Naive B cell (primary cell): ENCODE data around the gene GREM2. TPM values are rescaled to one million over a fixed set of nuclear protein-coding genes. Genes with fewer than 3 reads are reported as not detected.
A peak's percentile ranks its signal among the peaks of the same experiment; 100 is the strongest.

Source experiments
- ATAC-seq, 2 donors: fragments of 150-1000 bp; cut with Tn5 transposase; 2 replicates each; pipeline ENCODE4 v1.10.0; 2021; ENCODE audit warnings: low read depth in 2 of 2, mild to moderate bottlenecking in 2 of 2, moderate library complexity in 2 of 2
- DNase-seq: peaks from one replicate; pipeline ENCODE4 v3.0.0; 2022
- H3K27ac Mint-ChIP-seq, 6 donors: one replicate each; pipeline ENCODE4 v1.8.0; 2020 to 2022; ENCODE audit warnings: mild to moderate bottlenecking in 6 of 6, mixed read lengths in 6 of 6, moderate library complexity in 5 of 6, inconsistent platforms in 2 of 6
- H3K27me3 Mint-ChIP-seq, 3 donors: one replicate each; pipeline ENCODE4 v1.8.0; 2021 to 2022; ENCODE audit warnings: mixed read lengths in 3 of 3, mild to moderate bottlenecking in 1 of 3
- H3K36me3 Mint-ChIP-seq, 2 donors: one replicate each; pipeline ENCODE4 v1.8.0; 2020 to 2022; ENCODE audit warnings: mixed read lengths in 2 of 2, inconsistent platforms in 1 of 2, mild to moderate bottlenecking in 1 of 2
- H3K4me1 Mint-ChIP-seq, 3 donors: one replicate each; pipeline ENCODE4 v1.8.0; 2020 to 2022; ENCODE audit warnings: mixed read lengths in 3 of 3, inconsistent platforms in 1 of 3, mild to moderate bottlenecking in 1 of 3, moderate library complexity in 1 of 3
- H3K4me3 Mint-ChIP-seq, 8 donors: one replicate each; pipeline ENCODE4 v1.8.0; 2020 to 2022; ENCODE audit warnings: mild to moderate bottlenecking in 8 of 8, mixed read lengths in 8 of 8, moderate library complexity in 8 of 8, inconsistent platforms in 2 of 8
- H3K9me3 Mint-ChIP-seq, 7 donors: one replicate each; pipeline ENCODE4 v1.8.0; 2020 to 2022; ENCODE audit warnings: mixed read lengths in 7 of 7, mild to moderate bottlenecking in 5 of 7, inconsistent platforms in 2 of 7, moderate library complexity in 1 of 7
- polyA plus RNA-seq, 6 donors: library from polyadenylated mRNA; unstranded; fragments of 300-500 nt; fragmentation: Illumina TruSeq; gene quantifications; one replicate each; pipeline ENCODE4 v1.2.3, GENCODE V29; 2021; ENCODE audit warnings: low read depth in 6 of 6

Gene GREM2
- polyA plus RNA-seq, 6 donors from 2014 or later = not detected

DNA sequence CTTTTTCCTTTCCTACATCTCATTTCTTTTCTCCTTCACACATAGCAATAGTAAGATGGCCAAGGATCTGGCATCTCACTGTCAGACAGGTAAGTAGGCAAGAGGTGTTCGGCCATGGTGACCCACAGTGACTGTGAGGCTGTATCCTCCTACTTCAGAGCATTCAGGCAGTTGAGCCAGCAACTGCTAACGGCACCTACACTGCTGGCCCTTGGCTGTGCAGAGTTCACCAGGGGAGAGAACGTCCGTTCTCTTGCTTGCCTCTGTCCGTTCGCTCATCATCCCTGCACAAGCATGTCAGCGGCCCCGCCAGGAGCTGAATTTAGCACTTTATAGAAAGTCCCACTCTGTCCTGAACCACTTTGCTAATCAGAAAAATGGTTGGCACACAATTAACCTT is 113.6 kb downstream of the GREM2 start:
- no peak for DNase-seq
- H3K27ac Mint-ChIP-seq = no peak overlapping the region
- peaks cover 0 to 5% (median 0%) of the 10 kb centered on the region in 7 donors for H3K9me3 Mint-ChIP-seq
- H3K4me1 Mint-ChIP-seq = no peaks in the 10 kb centered on the region
- no peaks in the 10 kb centered on the region for H3K36me3 Mint-ChIP-seq
- no peak overlapping the region for H3K4me3 Mint-ChIP-seq
- ATAC-seq = no peak
- no peaks in the 10 kb centered on the region for H3K27me3 Mint-ChIP-seq

DNA sequence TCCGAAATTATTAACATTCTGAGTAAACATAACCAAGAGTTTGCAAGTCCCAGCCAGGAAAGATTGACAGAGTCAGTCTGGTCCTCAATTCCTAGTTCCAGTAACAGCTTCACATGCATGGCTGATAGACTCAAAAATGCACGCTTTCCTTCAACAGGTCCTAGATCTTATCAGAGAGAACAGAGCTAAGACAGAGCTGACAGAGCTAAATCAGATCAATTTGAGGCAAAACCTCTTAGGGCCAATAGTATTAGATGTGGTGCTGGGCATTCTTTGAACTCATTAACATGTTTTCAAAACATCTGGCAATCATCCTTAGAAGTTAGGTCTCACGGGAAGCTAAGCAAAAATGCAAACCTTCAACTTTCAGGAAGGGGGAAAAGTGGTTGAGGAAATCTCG is 114.0 kb downstream of the GREM2 start:
- no peaks in the 10 kb centered on the region for H3K36me3 Mint-ChIP-seq
- H3K9me3 Mint-ChIP-seq = peaks cover 0 to 5% (median 0%) of the 10 kb centered on the region in 7 donors
- no peak for DNase-seq
- no peak overlapping the region for H3K27ac Mint-ChIP-seq
- no peak for ATAC-seq
- no peaks in the 10 kb centered on the region for H3K27me3 Mint-ChIP-seq
- H3K4me3 Mint-ChIP-seq = no peak overlapping the region
- H3K4me1 Mint-ChIP-seq = no peaks in the 10 kb centered on the region

GRCh38 chr1:240496941-240497340 is 115.0 kb downstream of the GREM2 start:
- H3K36me3 Mint-ChIP-seq = no peaks in the 10 kb centered on the region
- peaks cover 0 to 6% (median 4%) of the 10 kb centered on the region in 3 donors for H3K27me3 Mint-ChIP-seq
- peaks cover 0 to 10% (median 2%) of the 10 kb centered on the region in 7 donors for H3K9me3 Mint-ChIP-seq
- H3K4me3 Mint-ChIP-seq = no peak overlapping the region
- ATAC-seq = no peak
- H3K4me1 Mint-ChIP-seq = no peaks in the 10 kb centered on the region
- no peak overlapping the region for H3K27ac Mint-ChIP-seq
- DNase-seq = no peak

GRCh38 chr1:240496356-240496755 is 115.6 kb downstream of the GREM2 start:
- H3K4me1 Mint-ChIP-seq = no peaks in the 10 kb centered on the region
- H3K36me3 Mint-ChIP-seq = no peaks in the 10 kb centered on the region
- DNase-seq (no peak), ATAC-seq (no peak)
- no peak overlapping the region for H3K27ac Mint-ChIP-seq
- peaks cover 0 to 11% (median 6%) of the 10 kb centered on the region in 3 donors for H3K27me3 Mint-ChIP-seq
- H3K4me3 Mint-ChIP-seq = no peak overlapping the region
- peaks cover 0 to 14% (median 3%) of the 10 kb centered on the region in 7 donors for H3K9me3 Mint-ChIP-seq

- DNase-seq (no peak), ATAC-seq (no peak)
- no peak overlapping the region for H3K4me3 Mint-ChIP-seq
- H3K36me3 Mint-ChIP-seq = no peaks in the 10 kb centered on the region
- peaks cover 5 to 11% (median 10%) of the 10 kb centered on the region in 3 donors for H3K27me3 Mint-ChIP-seq
- no peaks in the 10 kb centered on the region for H3K4me1 Mint-ChIP-seq
- H3K9me3 Mint-ChIP-seq = peaks cover 0 to 14% (median 3%) of the 10 kb centered on the region in 7 donors
- no peak overlapping the region for H3K27ac Mint-ChIP-seq
Measured at GRCh38 chr1:240495601-240496000, 116.4 kb downstream of the GREM2 start.

DNA sequence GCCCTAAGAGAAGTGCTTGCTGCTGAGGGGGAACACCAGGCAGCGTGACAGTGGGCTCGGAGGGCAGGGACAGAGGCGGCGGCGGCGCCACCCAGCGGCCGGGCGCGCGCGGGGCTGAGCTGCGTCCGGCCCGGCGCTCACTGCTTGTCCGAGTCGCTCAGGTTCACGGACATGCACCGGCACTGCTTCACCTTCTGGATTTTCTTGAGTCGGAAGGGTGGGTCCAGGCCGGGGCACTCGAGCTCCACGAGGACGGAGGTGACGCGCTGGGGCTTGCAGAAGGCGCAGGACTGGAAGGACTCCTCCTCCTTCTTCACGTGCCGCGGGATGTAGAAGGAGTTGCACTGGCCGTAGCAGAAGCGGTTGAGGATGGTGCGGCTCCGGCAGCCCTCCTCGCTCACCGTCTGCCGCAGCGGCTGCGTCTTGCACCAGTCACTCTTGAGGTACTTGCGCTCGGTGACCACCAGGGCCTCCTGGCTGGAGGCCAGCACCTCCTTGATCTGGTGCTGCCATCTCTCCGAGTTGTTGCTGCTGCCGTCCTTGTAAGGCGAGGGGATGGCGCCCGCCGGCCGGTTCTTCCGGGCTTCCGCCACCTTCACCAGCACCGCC is 119.0 kb downstream of the GREM2 start:
- no peaks in the 10 kb centered on the region for H3K36me3 Mint-ChIP-seq
- H3K27me3 Mint-ChIP-seq = peaks cover 5 to 11% (median 10%) of the 10 kb centered on the region in 3 donors
- DNase-seq = no peak
- H3K9me3 Mint-ChIP-seq = peaks cover 0 to 12% (median 3%) of the 10 kb centered on the region in 7 donors
- no peak overlapping the region for H3K27ac Mint-ChIP-seq
- ATAC-seq = no peak
- peak overlapping the region in 1 of 8 donors; percentile 33 for H3K4me3 Mint-ChIP-seq
- H3K4me1 Mint-ChIP-seq = no peaks in the 10 kb centered on the region

DNA sequence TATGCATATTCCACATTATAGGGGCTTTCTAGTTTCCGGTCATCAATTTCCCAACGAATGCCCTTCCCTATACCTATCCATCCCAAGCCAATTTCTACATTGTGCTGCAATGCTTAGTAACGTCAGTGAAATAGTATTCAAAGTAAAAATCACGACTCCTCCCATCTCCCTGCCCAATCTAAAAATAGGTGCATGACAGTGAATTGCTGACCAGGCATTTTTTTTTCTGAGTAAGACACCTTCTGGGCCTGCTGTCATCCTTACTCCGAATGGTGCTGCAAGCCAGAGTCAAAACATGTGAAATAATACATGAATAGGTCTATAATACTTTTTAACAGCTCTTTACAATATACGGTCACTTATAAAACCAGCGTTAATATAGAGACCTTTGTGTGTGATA is 120.2 kb downstream of the GREM2 start:
- Mint-ChIP-seq H3K36me3 (no peaks in the 10 kb centered on the region), H3K4me1 (no peaks in the 10 kb centered on the region)

DNA sequence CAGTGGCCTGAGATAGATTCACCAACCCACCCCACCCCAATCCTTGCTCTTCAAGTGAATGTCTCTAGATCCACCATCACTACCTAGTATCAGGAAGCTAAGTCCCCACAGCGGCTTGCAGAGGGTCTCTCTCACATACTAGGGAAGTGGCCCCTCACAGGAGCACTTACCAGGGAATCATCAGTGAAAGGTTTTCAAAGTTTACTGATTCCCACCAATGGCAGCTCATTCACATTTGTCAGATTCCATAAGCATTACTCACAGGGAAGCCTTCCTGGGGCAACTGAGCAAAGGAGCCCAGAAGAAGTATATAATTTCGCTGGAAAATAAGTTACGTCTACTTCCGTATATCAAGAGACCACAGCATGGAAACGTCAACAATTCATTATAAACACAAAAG is 120.8 kb downstream of the GREM2 start:
- Mint-ChIP-seq H3K27me3 (peaks cover 5 to 20% (median 11%) of the 10 kb centered on the region in 3 donors), H3K27ac (no peak overlapping the region), H3K36me3 (no peaks in the 10 kb centered on the region), H3K4me1 (no peaks in the 10 kb centered on the region), H3K4me3 (no peak overlapping the region), H3K9me3 (peaks cover 0 to 9% (median 4%) of the 10 kb centered on the region in 7 donors)
- ATAC-seq = no peak
- no peak for DNase-seq

More for the DNA sequence above, 120.2 kb downstream of the GREM2 start:
- ATAC-seq (no peak), DNase-seq (no peak)
- Mint-ChIP-seq H3K4me3 (no peak overlapping the region), H3K9me3 (peaks cover 0 to 9% (median 5%) of the 10 kb centered on the region in 7 donors), H3K27ac (no peak overlapping the region), H3K27me3 (peaks cover 5 to 18% (median 11%) of the 10 kb centered on the region in 3 donors)

GRCh38 chr1:240487493-240487892 is 124.5 kb downstream of the GREM2 start:
- no peaks in the 10 kb centered on the region for H3K36me3 Mint-ChIP-seq
- no peak overlapping the region for H3K27ac Mint-ChIP-seq
- no peak for DNase-seq
- H3K9me3 Mint-ChIP-seq = peaks cover 0 to 14% (median 7%) of the 10 kb centered on the region in 7 donors
- peaks cover 5 to 20% (median 10%) of the 10 kb centered on the region in 3 donors for H3K27me3 Mint-ChIP-seq
- H3K4me3 Mint-ChIP-seq = no peak overlapping the region
- no peaks in the 10 kb centered on the region for H3K4me1 Mint-ChIP-seq
- ATAC-seq = no peak

- H3K4me1 Mint-ChIP-seq = no peaks in the 10 kb centered on the region
Measured at GRCh38 chr1:240486611-240487010, 125.3 kb downstream of the GREM2 start.

GRCh38 chr1:240484804-240485443 is 127.0 kb downstream of the GREM2 start:
- H3K4me3 Mint-ChIP-seq = no peak overlapping the region
- ATAC-seq (no peak), DNase-seq (no peak)
- no peaks in the 10 kb centered on the region for H3K36me3 Mint-ChIP-seq
- no peak overlapping the region for H3K27ac Mint-ChIP-seq
- H3K4me1 Mint-ChIP-seq = no peaks in the 10 kb centered on the region
- peaks cover 0 to 11% (median 0%) of the 10 kb centered on the region in 3 donors for H3K27me3 Mint-ChIP-seq
- peaks cover 0 to 13% (median 4%) of the 10 kb centered on the region in 7 donors for H3K9me3 Mint-ChIP-seq

More at GRCh38 chr1:240486611-240487010, 125.3 kb downstream of the GREM2 start:
- Mint-ChIP-seq H3K36me3 (no peaks in the 10 kb centered on the region), H3K27me3 (peaks cover 1 to 14% (median 5%) of the 10 kb centered on the region in 3 donors), H3K9me3 (peaks cover 0 to 13% (median 4%) of the 10 kb centered on the region in 7 donors), H3K27ac (no peak overlapping the region), H3K4me3 (no peak overlapping the region)
- DNase-seq = no peak
- ATAC-seq = no peak

- ATAC-seq = no peak
- DNase-seq = no peak
- no peak overlapping the region for H3K4me3 Mint-ChIP-seq
- no peaks in the 10 kb centered on the region for H3K36me3 Mint-ChIP-seq
- peaks cover 0 to 7% (median 5%) of the 10 kb centered on the region in 3 donors for H3K27me3 Mint-ChIP-seq
- no peak overlapping the region for H3K27ac Mint-ChIP-seq
- H3K4me1 Mint-ChIP-seq = no peaks in the 10 kb centered on the region
- peaks cover 0 to 6% (median 3%) of the 10 kb centered on the region in 7 donors for H3K9me3 Mint-ChIP-seq
Measured at GRCh38 chr1:240478536-240478935, 133.4 kb downstream of the GREM2 start.

GRCh38 chr1:240475832-240476231 is 136.1 kb downstream of the GREM2 start:
- H3K4me1 Mint-ChIP-seq = no peaks in the 10 kb centered on the region
- H3K9me3 Mint-ChIP-seq = peaks cover 0 to 3% (median 2%) of the 10 kb centered on the region in 7 donors
- no peak for DNase-seq

GRCh38 chr1:240474133-240474614 is 137.8 kb downstream of the GREM2 start:
- ATAC-seq = no peak
- no peaks in the 10 kb centered on the region for H3K36me3 Mint-ChIP-seq
- H3K27me3 Mint-ChIP-seq = peaks cover 0 to 7% (median 5%) of the 10 kb centered on the region in 3 donors
- no peak for DNase-seq
- no peak overlapping the region for H3K4me3 Mint-ChIP-seq
- H3K27ac Mint-ChIP-seq = no peak overlapping the region
- peaks cover 0 to 3% (median 2%) of the 10 kb centered on the region in 7 donors for H3K9me3 Mint-ChIP-seq
- H3K4me1 Mint-ChIP-seq = no peaks in the 10 kb centered on the region

More at GRCh38 chr1:240475832-240476231, 136.1 kb downstream of the GREM2 start:
- Mint-ChIP-seq H3K27me3 (peaks cover 0 to 7% (median 5%) of the 10 kb centered on the region in 3 donors), H3K4me3 (no peak overlapping the region), H3K36me3 (no peaks in the 10 kb centered on the region), H3K27ac (no peak overlapping the region)
- no peak for ATAC-seq
